Measurements from ENCODE around the gene FNDC10.

Gene FNDC10

DNA sequence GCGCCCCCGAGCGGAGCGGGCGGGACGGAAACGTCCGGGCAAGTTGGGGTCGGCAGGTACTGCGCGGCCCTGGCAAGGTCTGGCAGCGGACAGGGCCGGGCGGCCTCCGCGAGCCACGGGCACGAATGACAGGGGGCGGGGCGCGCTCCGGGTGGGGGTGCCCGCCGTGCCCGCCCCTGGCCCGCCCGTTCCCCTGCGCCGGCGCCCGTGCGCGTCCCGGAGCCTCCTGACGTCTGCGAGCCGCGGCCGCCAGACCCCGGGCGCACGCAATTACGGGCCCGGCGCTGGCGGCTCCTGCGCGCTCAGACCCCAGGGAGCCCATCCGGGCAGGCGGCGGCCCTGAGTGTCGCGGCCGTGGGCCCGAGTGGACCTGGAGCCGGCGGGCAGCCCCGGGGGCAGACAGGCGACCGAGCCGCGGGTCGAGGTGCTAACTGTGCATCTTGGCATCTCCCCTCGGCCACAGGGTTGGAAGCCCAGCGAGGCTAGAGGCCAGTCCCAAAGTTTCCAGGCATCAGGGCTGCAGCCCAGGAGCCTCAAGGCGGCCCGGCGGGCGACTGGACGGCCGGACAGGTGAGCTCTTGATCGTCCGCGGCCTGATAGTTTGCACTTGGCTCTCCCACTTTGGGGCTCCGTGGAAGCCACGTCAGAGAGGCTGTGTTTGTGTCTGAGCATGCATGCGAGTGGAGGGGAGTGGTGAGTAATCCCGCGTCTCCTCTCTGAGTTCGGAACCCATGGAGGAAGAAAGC lies 16.3 kb upstream of the FNDC10 start:
- DNase-seq, result peak; percentile 14 to 58

DNA sequence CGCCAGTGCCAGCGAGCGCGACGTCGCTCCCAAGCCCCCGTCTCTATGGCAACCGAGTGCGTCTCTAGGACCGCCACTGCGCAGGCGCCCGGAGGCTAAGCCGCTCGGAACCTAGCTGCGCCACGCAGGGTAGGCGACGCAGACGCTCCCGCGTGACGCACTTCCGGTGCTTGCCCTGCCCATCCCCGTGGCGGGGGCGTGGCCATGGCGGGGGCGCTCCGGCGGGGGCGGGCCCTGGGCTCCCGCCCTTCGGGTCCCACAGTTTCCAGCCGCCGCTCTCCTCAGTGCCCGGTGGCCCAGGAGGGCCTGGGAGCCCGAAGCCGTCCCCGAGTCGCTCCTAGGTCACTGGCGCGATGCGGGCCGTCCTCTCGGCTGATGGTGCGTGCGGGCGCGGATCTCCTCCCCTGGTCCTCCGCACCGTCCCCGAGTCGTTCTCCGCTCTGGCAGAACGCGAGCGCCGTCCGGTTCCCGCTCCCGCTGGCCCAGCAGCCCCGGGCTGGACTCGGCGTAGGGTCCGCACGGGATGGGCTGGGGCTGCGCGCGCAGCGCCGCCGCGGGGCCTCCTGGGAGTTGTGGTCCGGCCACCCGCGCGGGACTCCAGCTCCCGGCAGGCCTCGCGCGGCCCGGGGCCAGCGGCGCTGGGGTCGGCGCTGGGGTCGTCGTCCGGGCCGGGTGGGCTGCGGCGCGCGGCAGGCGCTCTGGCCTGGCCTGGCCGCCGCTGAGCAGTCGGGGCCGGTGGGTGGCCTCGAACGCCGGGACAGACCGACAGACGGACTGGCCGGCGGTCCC lies 15.5 kb upstream of the FNDC10 start, which contains the start of gene MIB2:
Gene MIB2, plus strand, starts transcription at position 245 of the 789 bp plus-strand sequence. CDS start 7,953 bp downstream, outside the sequence.
- peak; percentile 97 to 98 for DNase-seq

DNA sequence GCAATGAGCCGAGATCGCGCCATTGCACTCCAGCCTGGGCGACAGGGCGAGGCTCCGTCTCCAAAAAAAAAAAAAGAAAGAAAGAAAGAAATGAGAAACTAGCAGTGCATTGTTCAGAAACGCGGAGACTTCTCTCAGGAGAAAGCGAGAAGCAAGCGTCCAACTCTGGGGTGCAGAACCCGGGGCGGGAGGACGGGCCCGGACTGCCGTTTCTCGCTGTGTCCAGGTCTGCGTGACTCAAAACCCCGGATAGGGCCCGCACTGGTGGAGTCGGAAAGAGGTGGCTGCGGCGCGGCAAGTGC lies 15.0 kb upstream of the FNDC10 start:
- DNase-seq, result no peak

GRCh38 chr1:1614204-1614953 lies 14.4 kb upstream of the FNDC10 start:
- DNase-seq, result peak; percentile 96 to 97

DNA sequence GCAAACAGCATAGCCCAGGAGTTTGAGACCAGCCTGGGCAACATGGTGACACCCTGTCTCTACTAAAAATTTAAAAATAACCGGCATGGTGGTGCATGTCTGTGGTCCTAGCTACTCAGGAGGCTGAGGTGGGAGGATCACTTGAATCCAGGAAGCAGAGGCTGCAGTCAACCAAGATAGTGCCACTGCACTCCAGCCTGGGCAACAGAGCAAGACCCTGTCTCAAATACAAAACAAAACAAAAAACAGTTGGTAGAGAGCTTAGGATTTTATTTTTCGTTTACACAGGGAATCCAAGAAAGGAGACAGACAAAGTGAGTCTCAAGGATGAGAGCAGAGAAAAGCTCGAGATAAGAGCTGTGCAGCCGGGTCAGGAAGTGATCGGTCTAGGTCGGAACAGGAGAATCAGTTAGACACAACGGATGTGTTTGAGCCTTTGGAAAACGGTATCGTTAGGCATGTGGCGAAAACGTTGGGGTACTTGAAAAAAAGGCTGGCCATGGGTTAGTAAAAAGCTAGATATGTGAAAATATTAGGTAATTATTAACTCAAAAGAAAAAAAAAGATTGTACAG lies 13.7 kb upstream of the FNDC10 start:
- DNase-seq, result no peak

DNA sequence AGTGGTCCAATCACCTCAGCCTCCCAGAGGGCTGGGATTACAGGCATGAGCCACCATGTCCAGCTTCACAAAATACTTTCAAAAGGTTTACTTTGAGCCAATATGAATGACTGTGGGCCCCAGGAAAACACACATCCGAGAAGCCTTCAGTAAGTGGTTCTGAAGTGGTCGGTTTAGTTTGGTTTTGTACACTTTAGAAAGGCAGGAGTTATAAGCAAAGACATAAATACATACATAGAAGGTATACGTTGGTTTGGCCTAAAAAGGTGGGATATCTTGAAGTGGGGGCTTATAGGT lies 12.1 kb upstream of the FNDC10 start:
- no peak for DNase-seq

DNA sequence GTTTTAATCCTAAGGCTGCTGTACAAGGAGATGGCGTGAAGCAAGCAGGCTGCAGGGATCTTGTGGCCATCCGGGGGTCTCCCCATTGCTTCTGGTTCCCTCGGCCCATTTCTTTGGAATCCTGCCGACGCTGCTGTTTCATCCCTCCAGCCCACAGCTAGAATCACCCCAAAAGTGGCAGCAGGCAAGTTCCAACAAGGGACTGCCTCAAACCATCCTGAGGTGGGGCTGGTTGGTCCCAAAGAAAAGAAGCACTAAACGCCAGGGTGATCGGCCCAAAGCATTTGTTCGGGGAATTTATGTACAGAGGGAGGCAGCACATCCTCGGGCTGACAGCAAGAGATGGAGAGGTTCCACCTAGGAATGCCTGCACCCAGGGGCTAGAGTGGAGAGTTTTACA lies 10.9 kb upstream of the FNDC10 start:
- no peak for DNase-seq

DNA sequence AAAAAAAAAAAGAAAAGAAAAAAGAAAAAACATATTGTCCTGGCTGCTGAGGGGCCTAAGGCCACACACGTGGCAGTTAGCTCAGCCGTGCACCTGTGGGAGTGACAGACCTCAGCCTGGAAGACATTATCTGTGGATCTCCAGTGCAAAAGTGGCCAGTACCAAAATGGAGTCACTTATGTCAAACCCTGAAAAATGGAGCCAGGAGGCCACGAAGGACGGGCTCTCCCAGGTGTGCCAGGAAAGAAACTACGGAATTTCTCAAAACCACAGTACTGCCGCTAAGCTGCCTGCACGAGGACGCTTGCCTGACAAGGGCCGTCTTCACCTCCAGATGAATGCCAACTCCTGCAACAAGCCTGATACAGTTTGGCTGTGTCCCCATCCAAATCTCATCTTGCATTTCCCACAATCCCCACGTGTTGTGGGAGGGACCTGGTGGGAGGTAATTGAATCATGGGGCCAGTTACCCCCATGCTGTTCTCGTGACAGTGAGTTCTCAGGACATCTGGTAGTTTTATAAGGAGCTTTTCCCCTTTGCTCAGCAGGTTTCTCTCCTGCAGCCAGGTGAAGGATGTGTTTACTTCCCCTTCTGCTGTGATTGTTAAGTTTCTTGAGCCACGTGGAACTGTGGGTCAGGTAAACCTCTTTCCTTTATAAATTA lies 10.0 kb upstream of the FNDC10 start:
- DNase-seq, result peak; percentile 5 to 32

- no peak for DNase-seq
These were observed 6.3 kb upstream of the FNDC10 start for GRCh38 chr1:1606232-1606631.

DNA sequence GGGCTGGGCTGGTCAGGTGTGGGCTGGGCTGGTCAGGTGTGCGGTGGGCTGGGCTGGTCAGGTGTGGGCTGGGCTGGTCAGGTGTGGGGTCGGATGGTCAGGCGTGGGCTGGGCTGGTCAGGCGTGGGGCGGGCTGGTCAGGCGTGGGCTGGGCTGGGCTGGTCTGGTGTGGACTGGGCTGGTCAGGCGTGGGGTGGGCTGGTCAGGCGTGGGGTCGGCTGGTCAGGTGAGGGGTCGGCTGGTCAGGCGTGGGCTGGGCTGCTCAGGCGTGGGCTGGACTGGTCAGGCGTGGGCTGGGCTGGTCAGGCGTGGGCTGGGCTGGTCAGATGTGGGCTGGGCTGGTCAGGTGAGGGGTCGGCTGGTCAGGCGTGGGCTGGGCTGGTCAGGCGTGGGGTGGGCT lies 5.8 kb upstream of the FNDC10 start:
- no peak for DNase-seq

- no peak for DNase-seq
These were observed 5.2 kb upstream of the FNDC10 start for GRCh38 chr1:1605034-1605591.

GRCh38 chr1:1604374-1605033 lies 4.6 kb upstream of the FNDC10 start:
- DNase-seq, result no peak

DNA sequence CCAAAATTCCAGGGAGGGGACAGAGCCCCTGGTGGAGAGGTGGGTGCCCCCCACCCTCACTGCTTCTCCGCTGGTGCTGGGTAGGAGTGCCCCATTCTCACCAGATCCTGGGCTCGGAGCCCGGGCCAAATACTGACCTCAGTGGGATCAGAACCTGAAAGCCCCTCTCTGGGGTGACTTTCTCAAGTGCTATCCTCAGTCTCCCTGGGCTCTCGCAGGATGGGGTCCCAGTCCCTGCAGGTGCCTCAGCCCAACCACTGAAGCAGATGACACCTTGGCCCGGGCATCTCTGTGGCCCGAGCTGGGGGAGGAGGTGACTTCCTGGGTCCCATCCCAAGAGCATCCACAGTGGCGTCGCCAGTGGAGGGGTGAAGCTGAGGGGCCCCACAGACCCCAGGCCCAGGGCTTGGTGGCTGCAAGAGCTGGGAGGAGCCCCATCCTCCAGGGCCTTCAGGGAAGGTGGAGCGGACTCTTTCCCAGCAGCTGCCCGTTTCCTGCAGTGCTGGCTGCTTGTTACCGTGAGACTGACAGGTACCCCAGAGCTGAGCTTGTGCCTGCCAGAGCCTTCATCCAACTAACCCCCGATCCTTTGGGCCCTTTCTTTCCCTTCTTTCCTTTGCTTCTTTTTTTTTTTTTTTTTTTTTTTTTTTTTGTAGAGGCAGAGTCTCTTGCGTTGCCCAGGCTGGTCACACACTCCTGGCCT lies 3.9 kb upstream of the FNDC10 start:
- no peak for DNase-seq

DNA sequence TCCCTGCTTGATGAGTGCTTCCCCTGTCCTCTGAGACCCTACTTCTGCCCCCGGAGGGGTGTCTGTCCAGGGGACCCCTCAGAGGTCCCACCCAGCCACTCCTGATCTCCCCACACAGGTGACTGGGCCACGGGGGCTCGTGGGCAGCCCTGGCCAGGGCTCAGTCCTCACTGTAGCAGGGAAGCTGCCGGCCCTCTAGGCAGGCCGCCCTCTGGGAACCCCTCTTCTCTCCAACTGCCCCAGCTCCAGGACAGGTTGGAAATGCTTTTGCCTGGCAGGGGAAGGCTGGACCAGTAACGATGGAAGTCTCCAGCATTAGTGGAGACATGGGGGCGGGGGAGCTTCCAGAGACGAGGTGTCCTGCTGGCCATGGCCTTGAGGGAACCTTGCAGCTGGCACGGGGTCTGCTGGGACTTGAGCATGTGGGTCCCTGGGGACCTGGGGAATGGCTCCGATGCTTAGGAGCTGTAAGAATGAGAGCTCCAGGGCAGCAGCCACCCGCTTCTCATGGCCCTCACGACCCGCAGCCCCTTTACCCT lies 3.1 kb upstream of the FNDC10 start:
- DNase-seq, result no peak

GRCh38 chr1:1602304-1602967 lies 2.5 kb upstream of the FNDC10 start:
- DNase-seq, result no peak

DNA sequence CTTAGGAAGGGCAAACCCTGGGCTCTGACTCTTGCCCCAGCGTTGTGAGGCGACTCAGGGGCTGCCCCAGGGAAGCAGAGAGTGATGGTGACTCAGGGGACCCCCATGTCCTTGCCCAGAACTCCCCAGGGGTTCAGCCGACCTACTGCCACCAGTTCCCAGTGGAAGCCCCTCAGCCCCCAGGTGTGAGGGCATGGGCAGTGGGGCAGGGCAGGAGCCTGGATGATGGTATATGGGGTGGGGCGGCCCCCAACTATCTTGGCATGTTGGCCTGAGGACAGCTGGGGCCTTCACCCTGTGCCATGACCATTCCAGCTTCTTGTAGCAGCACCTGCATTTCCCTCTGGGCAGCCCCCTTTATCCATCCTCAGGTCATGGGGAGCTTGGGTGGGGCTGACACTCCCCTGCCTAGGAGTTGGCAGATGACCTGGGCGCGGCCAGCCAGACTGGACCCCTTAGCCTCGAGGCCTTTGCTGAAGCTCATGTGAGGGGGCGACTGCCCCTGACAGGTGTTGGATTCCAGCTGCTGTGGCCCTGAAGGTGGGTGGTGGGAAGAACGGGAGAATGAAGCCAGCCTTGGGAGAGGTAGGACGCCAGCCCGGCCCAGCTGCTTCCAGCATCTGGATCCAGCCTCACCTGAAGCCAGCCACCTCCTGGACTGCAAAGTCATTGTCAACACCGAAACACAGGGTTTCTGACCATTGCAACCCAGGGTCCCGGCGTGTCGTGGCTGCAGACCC lies 1.8 kb upstream of the FNDC10 start:
- no peak for DNase-seq

- DNase-seq, result no peak
These were observed 1.1 kb upstream of the FNDC10 start for GRCh38 chr1:1600861-1601563.

DNA sequence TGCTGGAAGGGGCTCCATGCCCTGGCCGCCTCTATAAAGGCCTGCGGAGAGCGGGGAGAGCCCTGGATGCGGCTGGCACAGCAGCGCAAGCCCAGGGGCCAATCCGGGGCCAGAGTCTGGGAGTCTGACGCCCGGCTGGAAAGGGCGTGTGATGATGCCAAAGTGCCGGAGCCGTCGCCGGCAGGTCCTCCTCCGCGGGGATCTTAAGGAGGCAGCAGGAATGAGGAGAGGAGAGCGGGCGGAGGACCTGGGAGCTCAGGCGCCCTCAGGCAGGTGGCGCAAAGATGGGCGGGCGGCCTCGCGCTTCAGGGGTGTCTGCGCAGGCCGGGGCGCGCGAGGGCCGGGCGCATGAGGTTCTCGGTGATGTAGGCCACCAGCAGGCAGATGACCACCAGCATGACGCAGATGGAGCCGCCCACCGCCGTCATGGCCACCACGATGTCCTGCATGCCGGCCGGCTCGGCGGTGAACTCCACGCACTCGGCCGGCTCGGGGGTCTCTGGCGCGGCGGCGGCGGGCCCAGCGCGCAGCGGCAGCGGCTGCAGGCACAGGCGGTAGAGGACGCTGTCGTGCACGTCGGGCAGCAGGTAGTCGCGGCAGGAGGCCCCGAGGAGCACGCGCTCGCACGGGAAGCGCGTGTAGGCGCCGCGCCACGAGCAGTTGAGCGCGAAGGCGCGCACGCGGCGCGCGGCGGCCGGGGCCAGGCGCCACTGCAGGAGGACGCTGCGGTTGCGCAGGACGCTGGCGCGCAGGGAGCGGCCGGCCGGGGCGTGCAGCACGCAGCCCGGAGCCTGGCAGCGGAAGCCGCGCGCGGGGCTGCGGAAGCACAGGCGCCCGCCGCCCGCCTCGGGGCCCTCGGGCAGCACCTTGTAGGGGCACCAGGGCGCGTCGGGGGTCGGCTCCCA lies 653 bp downstream of the FNDC10 start:
- peak; percentile 59 to 73 for DNase-seq

Measured in inflammatory macrophage (primary cell).